SK-N-SH (cell line): ENCODE results near the gene S100A8. TPM values are rescaled to one million over a fixed set of nuclear protein-coding genes. Genes with fewer than 3 reads are reported as not detected.
"Not testable (repeated sequence)": the region's sequence is repeated elsewhere in the genome, so short reads cannot be mapped to it uniquely, and the experiment has no call there.

Source experiments
- CTCF ChIA-PET: fragments of 300-600, 350-600 bp; formaldehyde crosslinking; extraction: SDS; loops from one replicate; lab custom pipeline; 2021; lab: Yijun Ruan, JAX
- POLR2A ChIA-PET: fragments of 350-600 bp; sonication (Branson Sonifier 250); formaldehyde crosslinking; extraction: SDS; loops from one replicate; lab custom pipeline; 2020; ENCODE audit warnings: antibody characterized with exemption, inconsistent platforms; lab: Yijun Ruan, JAX
- DNase-seq: peaks from one replicate; pipeline ENCODE4 v3.0.0; 2012
- H2AFZ ChIP-seq: fragments of 200-600 bp; sonication (generic); 2 replicates; pipeline ENCODE4 v1.8.1; 2016; ENCODE audit warnings: antibody characterized with exemption, mild to moderate bottlenecking, low read depth
- H3F3A ChIP-seq: fragments of 200-600 bp; sonication (generic); replicated peaks from 2 replicates; pipeline ENCODE3; 2016; ENCODE audit warnings: antibody characterized with exemption, mild to moderate bottlenecking; ENCODE audit not compliant: insufficient read depth
- H3K27ac ChIP-seq, 2 experiments: fragments of 200-500 bp in 1 of 2; fragments of 200-600 bp in 1 of 2; sonication (Bioruptor generic) in 1 of 2; sonication (generic), shearing (Covaris generic) in 1 of 2; 2 replicates each; pipeline versions ENCODE4 v1.5.1 to v1.6.1; 2014 to 2016; ENCODE audit warnings: low read depth in 2 of 2, inconsistent platforms in 1 of 2, low read length in 1 of 2, mild to moderate bottlenecking in 1 of 2, mixed read lengths in 1 of 2
- H3K27me3 ChIP-seq: fragments of 200-600 bp; sonication (generic), shearing (Covaris generic); 2 replicates; pipeline ENCODE4 v1.6.1; 2016; ENCODE audit warnings: mixed run types; ENCODE audit not compliant: insufficient read depth
- H3K36me3 ChIP-seq, 2 experiments: fragments of 200-500 bp in 1 of 2; fragments of 200-600 bp in 1 of 2; sonication (Bioruptor generic) in 1 of 2; sonication (generic) in 1 of 2; replicated peaks in 1 of 2; 2 replicates each; pipeline versions ENCODE3 to v1.5.1; 2014 to 2016; ENCODE audit warnings: low read length in 1 of 2, mild to moderate bottlenecking in 1 of 2; ENCODE audit not compliant: insufficient read depth in 2 of 2, control insufficient read depth in 1 of 2
- H3K4me1 ChIP-seq, 2 experiments: fragments of 200-500 bp in 1 of 2; fragments of 200-600 bp in 1 of 2; sonication (Bioruptor generic) in 1 of 2; sonication (generic), shearing (Covaris generic) in 1 of 2; 2 replicates each; pipeline versions ENCODE4 v1.5.1 to v1.6.1; 2014 to 2016; ENCODE audit warnings: low read depth in 1 of 2, low read length in 1 of 2, mixed run types in 1 of 2; ENCODE audit not compliant: insufficient read depth in 2 of 2, control insufficient read depth in 1 of 2
- H3K4me2 ChIP-seq: fragments of 200-600 bp; sonication (generic), shearing (Covaris generic); 2 replicates; pipeline ENCODE4 v1.6.1; 2017; ENCODE audit warnings: mixed run types
- H3K4me3 ChIP-seq, 2 experiments: fragments of 200-500 bp in 1 of 2; fragments of 200-600 bp in 1 of 2; sonication (Bioruptor generic) in 1 of 2; sonication (generic), shearing (Covaris generic) in 1 of 2; 2 replicates each; pipeline versions ENCODE4 v1.5.1 to v1.8.1; 2014 to 2016; ENCODE audit warnings: low read depth in 2 of 2, inconsistent platforms in 1 of 2, low read length in 1 of 2, mild to moderate bottlenecking in 1 of 2, mixed read lengths in 1 of 2, moderate library complexity in 1 of 2
- H3K79me2 ChIP-seq: fragments of 200-600 bp; sonication (generic); 2 replicates; pipeline ENCODE4 v1.8.1; 2017; ENCODE audit warnings: mild to moderate bottlenecking; ENCODE audit not compliant: insufficient read depth
- H3K9ac ChIP-seq: fragments of 200-600 bp; sonication (generic); 2 replicates; pipeline ENCODE4 v1.6.1; 2017; ENCODE audit warnings: mixed run types
- H3K9me2 ChIP-seq: fragments of 200-600 bp; sonication (generic); 2 replicates; pipeline ENCODE4 v1.6.1; 2017; ENCODE audit warnings: mixed run types
- H3K9me3 ChIP-seq: fragments of 200-600 bp; sonication (generic); 2 replicates; pipeline ENCODE4 v1.6.1; 2017; ENCODE audit warnings: mixed run types, mild to moderate bottlenecking, moderate library complexity
- H4K20me1 ChIP-seq: fragments of 200-600 bp; sonication (generic); 2 replicates; pipeline ENCODE4 v1.6.1; 2017; ENCODE audit warnings: mild to moderate bottlenecking, mixed run types; ENCODE audit not compliant: insufficient read depth
- ELF1 ChIP-seq: IDR thresholded peaks from 2 replicates; pipeline ENCODE4 v1.4.0; 2012
- EP300 ChIP-seq, 2 experiments: IDR thresholded peaks; 2 replicates each; pipeline versions ENCODE4 v1.4.0 to v1.6.1; 2012; ENCODE audit warnings: borderline replicate concordance in 1 of 2, low read depth in 1 of 2, low read length in 1 of 2
- EZH2phosphoT487 ChIP-seq: fragments of 200-600 bp; sonication (generic); IDR thresholded peaks from 2 replicates; pipeline ENCODE4 v1.6.1; 2017; ENCODE audit warnings: low read depth, mixed run types, mild to moderate bottlenecking, antibody characterized with exemption, moderate library complexity, borderline replicate concordance
- FOSL2 ChIP-seq: IDR thresholded peaks from 2 replicates; pipeline ENCODE4 v1.4.0; 2012; ENCODE audit warnings: low read depth, mild to moderate bottlenecking, moderate library complexity, borderline replicate concordance
- FOXM1 ChIP-seq: IDR thresholded peaks from 2 replicates; pipeline ENCODE4 v1.4.0; 2012; ENCODE audit warnings: low read depth, mild to moderate bottlenecking
- GABPA ChIP-seq: IDR thresholded peaks from 2 replicates; pipeline ENCODE4 v1.4.0; 2012; ENCODE audit warnings: low read depth, mild to moderate bottlenecking
- GATA2 ChIP-seq: sonication (generic); formaldehyde crosslinking; IDR thresholded peaks from 2 replicates; pipeline ENCODE4 v1.5.0; 2020; ENCODE audit warnings: mild to moderate bottlenecking, missing genetic modification reagents
- MAX ChIP-seq: IDR thresholded peaks from 2 replicates; pipeline ENCODE4 v1.4.0; 2012; ENCODE audit warnings: low read depth
- MXI1 ChIP-seq: IDR thresholded peaks from 2 replicates; pipeline ENCODE4 v1.6.1; 2012; ENCODE audit warnings: mild to moderate bottlenecking, low read depth, low read length, improper control_type of control experiment
- NRF1 ChIP-seq: IDR thresholded peaks from 2 replicates; pipeline ENCODE4 v1.6.1; 2012; ENCODE audit warnings: low read depth, mild to moderate bottlenecking, low read length
- SIN3A ChIP-seq: IDR thresholded peaks from 2 replicates; pipeline ENCODE4 v1.6.1; 2012; ENCODE audit warnings: low read depth, mild to moderate bottlenecking, low read length, moderate library complexity, borderline replicate concordance
- SMC3 ChIP-seq: IDR thresholded peaks from 2 replicates; pipeline ENCODE4 v1.6.1; 2012; ENCODE audit warnings: low read depth, low read length, improper control_type of control experiment
- TCF12 ChIP-seq: IDR thresholded peaks from 2 replicates; pipeline ENCODE4 v1.4.0; 2012
- YY1 ChIP-seq: IDR thresholded peaks from 2 replicates; pipeline ENCODE4 v1.4.0; 2012; ENCODE audit warnings: low read depth, mild to moderate bottlenecking
- ZBTB33 ChIP-seq: IDR thresholded peaks from 2 replicates; pipeline ENCODE4 v1.4.0; 2012; ENCODE audit warnings: low read depth, borderline replicate concordance
- WGBS: methylation state at CpG from one replicate; pipeline ENCODE4 v1.1.6; 2017; ENCODE audit warnings: low lambda C conversion rate; 5-methylcytosine and 5-hydroxymethylcytosine counted together
- polyA plus RNA-seq, 3 experiments: library from polyadenylated mRNA; depleted of rRNA; stranded (reverse); fragments of >200 nt; gene quantifications; 2 replicates each; pipeline ENCODE4 v1.2.3, GENCODE V29; 2012
- TF ChIP-seq, protein P1 (sequence below): fragments of 150-350 bp; IDR thresholded peaks from 2 replicates; pipeline ENCODE4 v1.6.1; 2017; ENCODE audit warnings: antibody characterized with exemption, low read length, low read depth, borderline replicate concordance

The S100A8 gene
- polyA plus RNA-seq, 1 of the 3 experiments (the other 2 are of a cell fraction) = not detected

DNA sequence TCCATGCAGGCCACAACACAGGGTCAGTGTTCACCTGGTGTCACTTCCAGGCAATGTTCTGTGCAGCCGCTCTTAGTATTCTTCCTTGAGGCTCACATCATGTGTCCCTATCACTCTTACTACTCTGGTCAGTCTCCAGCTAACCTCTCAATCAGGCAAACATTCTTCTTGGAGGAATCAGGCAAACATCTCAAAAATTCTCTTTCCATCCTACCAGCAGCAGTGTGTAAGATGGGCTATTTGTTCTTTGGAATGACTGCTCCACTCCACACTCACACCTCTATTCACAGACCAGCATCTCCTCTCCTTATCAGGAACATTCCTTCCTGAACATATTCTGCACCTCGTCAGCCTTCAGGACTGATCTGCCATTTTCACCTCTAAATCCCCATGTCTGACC lies 29.4 kb upstream of the S100A8 start:
- no peak overlapping the region for H3K9ac ChIP-seq
- no peak overlapping the region for H3K27ac ChIP-seq
- no peaks in the 10 kb centered on the region for H3K36me3 ChIP-seq
- H3K9me2 ChIP-seq = no peaks in the 10 kb centered on the region
- H3K27me3 ChIP-seq = no peaks in the 10 kb centered on the region
- H3K9me3 ChIP-seq = no peaks in the 10 kb centered on the region
- no peaks in the 10 kb centered on the region for H3K4me1 ChIP-seq
- ChIA-PET POLR2A (no interaction called here), CTCF (no interaction called here)
- H3K79me2 ChIP-seq = no peaks in the 10 kb centered on the region
- H3K4me2 ChIP-seq = no peak overlapping the region
- H2AFZ ChIP-seq = no peak overlapping the region
- WGBS = 0% methylated on average over 2 of the region's 2 CpGs
- no peaks in the 10 kb centered on the region for H3F3A ChIP-seq
- TF ChIP-seq NRF1 (no peak), SMC3 (no peak), GABPA (no peak), MXI1 (no peak), EP300 (IDR thresholded peaks at IDR 0.05; ENCODE audit: borderline replicate concordance in 1 of 2, low read depth in 1 of 2, low read length in 1 of 2) (no peak), EZH2phosphoT487 (no peak), GATA2 (CRISPR knock-in tag) (no peak), TCF12 (no peak), ZBTB33 (no peak), SIN3A (no peak), FOXM1 (no peak), MAX (no peak), ELF1 (no peak), FOSL2 (no peak), YY1 (no peak)
- TF ChIP-seq, protein P1, sequence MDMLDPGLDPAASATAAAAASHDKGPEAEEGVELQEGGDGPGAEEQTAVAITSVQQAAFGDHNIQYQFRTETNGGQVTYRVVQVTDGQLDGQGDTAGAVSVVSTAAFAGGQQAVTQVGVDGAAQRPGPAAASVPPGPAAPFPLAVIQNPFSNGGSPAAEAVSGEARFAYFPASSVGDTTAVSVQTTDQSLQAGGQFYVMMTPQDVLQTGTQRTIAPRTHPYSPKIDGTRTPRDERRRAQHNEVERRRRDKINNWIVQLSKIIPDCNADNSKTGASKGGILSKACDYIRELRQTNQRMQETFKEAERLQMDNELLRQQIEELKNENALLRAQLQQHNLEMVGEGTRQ = no peak
- H3K4me3 ChIP-seq = no peak overlapping the region
- no peak for DNase-seq
- H4K20me1 ChIP-seq = no peaks in the 10 kb centered on the region

DNA sequence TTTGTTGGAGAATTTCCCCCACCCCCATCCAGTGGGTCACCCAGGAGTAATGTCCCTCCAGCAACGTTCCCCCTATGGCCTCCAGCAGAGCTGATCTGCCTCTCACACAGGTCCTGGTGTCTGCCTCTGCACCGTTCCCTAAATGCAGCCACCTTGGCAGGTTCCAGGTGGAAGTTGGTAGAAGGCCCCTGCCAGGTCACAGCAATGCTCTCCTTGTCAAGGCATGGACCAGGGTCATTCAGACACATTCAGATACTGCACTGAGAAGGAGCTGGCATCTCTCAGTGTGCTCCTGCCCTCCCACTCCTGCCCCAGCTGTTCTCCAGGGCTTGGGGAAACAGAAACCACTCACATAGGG lies 28.5 kb upstream of the S100A8 start:
- H3K9me3 ChIP-seq, H3K4me1 ChIP-seq, POLR2A ChIA-PET, H3K27me3 ChIP-seq, H3F3A ChIP-seq, H2AFZ ChIP-seq, H3K9ac ChIP-seq, H3K79me2 ChIP-seq, H3K36me3 ChIP-seq, H4K20me1 ChIP-seq, H3K4me2 ChIP-seq, DNase-seq, H3K27ac ChIP-seq, H3K9me2 ChIP-seq, H3K4me3 ChIP-seq: not testable (repeated sequence)
- CTCF ChIA-PET = interaction anchor here (0.5 kb wide), 1 partner anchor 21 kb away, joined by 4 read pairs; no protein-coding TSS in a partner anchor
- 0% methylated on average over 2 of the region's 2 CpGs for WGBS

DNA sequence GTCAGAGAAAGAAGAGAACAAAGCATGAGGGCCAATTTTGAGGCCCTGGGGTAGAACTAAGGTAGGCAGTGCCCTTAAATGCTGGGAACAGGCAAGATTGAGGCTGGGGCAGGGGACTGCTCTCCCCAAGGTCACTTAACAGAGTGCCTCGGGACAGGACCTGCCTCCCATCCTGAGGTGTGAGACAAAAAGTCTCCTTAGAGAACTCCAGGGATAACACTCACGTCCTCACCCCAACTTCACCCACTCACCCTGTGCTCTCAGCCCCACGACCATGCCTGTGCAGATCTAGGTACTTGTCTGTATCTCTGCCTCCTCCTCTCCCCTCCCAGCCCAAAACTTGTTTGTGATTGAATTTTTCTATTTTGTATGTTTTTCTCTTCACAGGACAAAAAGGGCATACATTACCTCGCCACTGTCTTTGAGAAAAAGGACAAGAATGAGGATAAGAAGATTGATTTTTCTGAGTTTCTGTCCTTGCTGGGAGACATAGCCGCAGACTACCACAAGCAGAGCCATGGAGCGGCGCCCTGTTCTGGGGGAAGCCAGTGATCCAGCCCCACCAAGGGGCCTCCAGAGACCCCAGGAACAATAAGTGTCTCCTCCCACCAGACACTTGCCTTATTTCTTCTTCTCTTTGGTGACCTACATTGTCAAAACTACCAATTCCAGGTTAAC lies 28.0 kb upstream of the S100A8 start:
- H3F3A ChIP-seq, H3K27ac ChIP-seq, CTCF ChIA-PET, H4K20me1 ChIP-seq, H3K9me2 ChIP-seq, H3K4me3 ChIP-seq, H3K4me1 ChIP-seq, DNase-seq, H3K9me3 ChIP-seq, POLR2A ChIA-PET, H3K9ac ChIP-seq, H3K27me3 ChIP-seq, H3K36me3 ChIP-seq, H2AFZ ChIP-seq, H3K4me2 ChIP-seq, H3K79me2 ChIP-seq: not testable (repeated sequence)
- under 1% methylated on average over 7 of the region's 7 CpGs for WGBS
